IMR-90 (cell line): ENCODE data around the gene RAC2.

Source experiments
- CEBPB ChIP-seq: IDR thresholded peaks from 2 replicates; pipeline ENCODE4 v1.6.1; 2012; ENCODE audit warnings: low read depth, low read length, improper control_type of control experiment
- CHD1 ChIP-seq: IDR thresholded peaks from 2 replicates; pipeline ENCODE4 v1.6.1; 2012; ENCODE audit warnings: low read depth, low read length, improper control_type of control experiment
- FOS ChIP-seq: fragments of 150-350 bp; IDR thresholded peaks from 2 replicates; pipeline ENCODE4 v1.6.1; 2016; ENCODE audit warnings: low read depth, low read length
- MAZ ChIP-seq: IDR thresholded peaks from 2 replicates; pipeline ENCODE4 v1.6.1; 2012; ENCODE audit warnings: low read depth, mild to moderate bottlenecking, low read length, improper control_type of control experiment, moderate library complexity, borderline replicate concordance
- MXI1 ChIP-seq: IDR thresholded peaks from 2 replicates; pipeline ENCODE4 v1.6.1; 2012; ENCODE audit warnings: low read depth, mild to moderate bottlenecking, low read length, moderate library complexity, borderline replicate concordance
- NFE2L2 ChIP-seq: fragments of 150-350 bp; IDR thresholded peaks from 2 replicates; pipeline ENCODE4 v1.6.1; 2016; ENCODE audit warnings: low read depth, mild to moderate bottlenecking, low read length
- POLR2A ChIP-seq: IDR thresholded peaks from 2 replicates; pipeline ENCODE4 v1.6.1; 2012; ENCODE audit warnings: mild to moderate bottlenecking, low read depth, low read length
- RAD21 ChIP-seq: IDR thresholded peaks from 2 replicates; pipeline ENCODE4 v1.6.1; 2012; ENCODE audit warnings: low read length, improper control_type of control experiment
- SMC3 ChIP-seq: fragments of 150-350 bp; IDR thresholded peaks from 2 replicates; pipeline ENCODE4 v1.6.1; 2016; ENCODE audit warnings: low read depth, mild to moderate bottlenecking, antibody characterized with exemption, low read length, moderate library complexity
- TF ChIP-seq, protein P1 (sequence below): conservative IDR thresholded peaks from 2 replicates; pipeline ENCODE4 v1.5.1; 2012; ENCODE audit warnings: mild to moderate bottlenecking, low read depth, low read length, improper control_type of control experiment
- TF ChIP-seq, protein P2 (sequence below): fragments of 150-350 bp; IDR thresholded peaks from 2 replicates; pipeline ENCODE4 v1.6.1; 2017; ENCODE audit warnings: mild to moderate bottlenecking, antibody characterized with exemption, low read length, low read depth

DNA sequence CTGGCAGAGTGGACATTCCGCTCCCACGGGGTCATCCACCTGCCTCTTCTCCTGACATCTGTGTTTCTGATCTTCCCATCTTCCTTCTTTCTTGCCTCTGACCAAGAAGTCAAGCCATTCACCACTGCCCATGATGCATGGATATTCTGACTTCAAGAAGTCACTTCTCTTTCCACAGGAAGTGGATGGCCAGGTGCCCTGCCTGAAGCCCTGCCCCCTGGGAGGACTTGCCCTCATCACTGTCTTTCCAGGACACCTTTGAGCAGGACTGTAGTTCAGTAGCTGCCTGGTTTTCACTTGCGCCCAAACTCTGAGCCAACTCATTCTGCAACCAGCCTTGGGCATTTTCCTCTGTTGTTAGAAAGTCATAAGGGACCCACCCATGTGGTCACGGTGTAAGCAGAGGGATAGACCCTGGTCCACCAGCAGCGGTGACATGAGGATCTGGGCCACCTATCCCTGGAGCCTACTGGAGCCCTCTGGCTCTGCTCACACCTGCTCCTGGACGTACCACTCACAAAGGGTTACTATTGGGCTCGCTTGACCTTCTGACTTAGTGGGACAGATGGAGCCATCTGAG lies 45.2 kb upstream of the RAC2 start:
- TF ChIP-seq NFE2L2 = no peak
- TF ChIP-seq RAD21 = no peak
- TF ChIP-seq, protein P1, sequence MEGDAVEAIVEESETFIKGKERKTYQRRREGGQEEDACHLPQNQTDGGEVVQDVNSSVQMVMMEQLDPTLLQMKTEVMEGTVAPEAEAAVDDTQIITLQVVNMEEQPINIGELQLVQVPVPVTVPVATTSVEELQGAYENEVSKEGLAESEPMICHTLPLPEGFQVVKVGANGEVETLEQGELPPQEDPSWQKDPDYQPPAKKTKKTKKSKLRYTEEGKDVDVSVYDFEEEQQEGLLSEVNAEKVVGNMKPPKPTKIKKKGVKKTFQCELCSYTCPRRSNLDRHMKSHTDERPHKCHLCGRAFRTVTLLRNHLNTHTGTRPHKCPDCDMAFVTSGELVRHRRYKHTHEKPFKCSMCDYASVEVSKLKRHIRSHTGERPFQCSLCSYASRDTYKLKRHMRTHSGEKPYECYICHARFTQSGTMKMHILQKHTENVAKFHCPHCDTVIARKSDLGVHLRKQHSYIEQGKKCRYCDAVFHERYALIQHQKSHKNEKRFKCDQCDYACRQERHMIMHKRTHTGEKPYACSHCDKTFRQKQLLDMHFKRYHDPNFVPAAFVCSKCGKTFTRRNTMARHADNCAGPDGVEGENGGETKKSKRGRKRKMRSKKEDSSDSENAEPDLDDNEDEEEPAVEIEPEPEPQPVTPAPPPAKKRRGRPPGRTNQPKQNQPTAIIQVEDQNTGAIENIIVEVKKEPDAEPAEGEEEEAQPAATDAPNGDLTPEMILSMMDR = no peak
- no peak for TF ChIP-seq MXI1
- TF ChIP-seq POLR2A = no peak
- TF ChIP-seq, protein P2, sequence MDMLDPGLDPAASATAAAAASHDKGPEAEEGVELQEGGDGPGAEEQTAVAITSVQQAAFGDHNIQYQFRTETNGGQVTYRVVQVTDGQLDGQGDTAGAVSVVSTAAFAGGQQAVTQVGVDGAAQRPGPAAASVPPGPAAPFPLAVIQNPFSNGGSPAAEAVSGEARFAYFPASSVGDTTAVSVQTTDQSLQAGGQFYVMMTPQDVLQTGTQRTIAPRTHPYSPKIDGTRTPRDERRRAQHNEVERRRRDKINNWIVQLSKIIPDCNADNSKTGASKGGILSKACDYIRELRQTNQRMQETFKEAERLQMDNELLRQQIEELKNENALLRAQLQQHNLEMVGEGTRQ = no peak
- TF ChIP-seq CHD1 = no peak
- no peak for TF ChIP-seq FOS
- no peak for TF ChIP-seq MAZ
- TF ChIP-seq CEBPB = no peak
- no peak for TF ChIP-seq SMC3
